NCI-H2081 treated with DMSO at 0.1 percent for 48 hours (cell line): ENCODE data around the gene MEX3D.
A peak's percentile ranks its signal among the peaks of the same experiment; 100 is the strongest.

Experiments used
- DNase-seq: peaks from one replicate; lab custom pipeline; 2025; lab: John Stamatoyannopoulos, UW

Gene MEX3D

DNA sequence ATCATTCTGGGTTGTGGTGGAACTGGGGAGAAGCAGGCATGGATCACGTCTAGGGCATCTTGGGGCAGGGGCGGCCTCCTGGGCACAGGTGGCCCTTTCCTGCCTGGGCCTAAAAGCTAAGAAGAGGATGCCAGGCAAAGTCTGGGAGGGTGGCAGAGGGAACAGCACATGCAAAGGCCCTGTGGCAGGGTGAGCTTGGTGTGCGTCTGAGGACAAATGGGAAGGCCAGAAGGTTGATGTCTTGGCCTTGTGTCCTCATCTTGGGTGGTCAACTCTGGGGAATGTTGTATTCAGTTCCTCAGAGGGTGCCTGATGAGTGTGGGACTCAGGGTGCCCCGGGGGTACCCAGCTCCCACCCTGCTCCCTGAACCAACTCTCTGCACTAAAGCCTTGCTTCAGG is 49.7 kb downstream of the MEX3D start:
- DNase-seq: no peak

DNA sequence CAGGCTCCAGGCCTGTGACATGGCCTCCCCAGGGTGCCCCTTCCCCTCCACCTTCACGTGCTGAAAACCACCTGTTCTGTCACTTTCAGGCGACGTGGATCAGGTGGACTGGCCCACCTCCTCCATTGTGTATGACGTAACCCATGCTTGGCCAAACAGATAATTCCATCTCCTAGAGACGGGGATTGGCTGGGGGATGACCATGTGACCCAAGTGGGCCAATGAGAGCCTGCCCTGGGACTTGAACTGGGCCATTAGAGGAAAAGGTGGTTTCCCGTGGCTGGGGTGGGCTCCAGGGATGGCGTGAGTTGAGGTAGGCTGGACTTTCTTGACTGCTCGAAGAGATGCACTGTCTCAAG is 51.8 kb downstream of the MEX3D start:
- DNase-seq: no peak

DNA sequence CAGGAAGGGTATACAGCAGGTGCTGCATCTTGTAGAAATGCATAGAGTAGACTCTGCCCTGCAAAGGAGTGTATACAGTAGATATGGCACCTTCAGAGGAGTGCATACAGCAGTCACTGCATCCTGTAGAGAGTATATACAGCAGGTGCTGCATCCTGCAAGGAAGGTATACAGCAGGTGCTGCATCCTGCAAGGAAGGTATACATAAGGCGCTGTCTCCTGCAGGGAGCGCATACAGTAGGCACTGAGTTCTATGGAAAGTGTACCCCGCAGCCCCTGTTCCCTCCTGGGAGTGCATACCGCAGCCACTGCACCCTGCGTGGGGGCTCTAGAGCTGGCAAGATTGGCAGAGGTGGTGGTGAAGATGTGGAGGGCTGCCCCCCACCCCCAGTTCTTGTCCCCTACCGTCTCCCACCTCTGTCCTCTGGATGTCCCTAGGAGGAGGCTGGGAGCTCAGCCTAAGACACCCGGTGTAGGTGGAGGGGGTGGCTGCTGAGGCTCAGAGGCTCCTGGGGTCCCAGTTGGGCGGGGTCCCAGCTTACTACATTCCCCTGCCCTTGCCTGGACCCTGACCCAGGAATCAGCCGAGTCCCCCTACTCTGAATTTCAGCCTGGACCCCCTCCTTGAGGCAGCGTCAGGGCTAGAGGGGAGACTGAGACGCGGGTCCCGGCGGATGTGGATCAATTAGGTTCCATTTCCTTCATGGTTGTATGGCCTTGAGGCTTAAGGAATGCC is 53.0 kb downstream of the MEX3D start:
- DNase-seq: no peak

DNA sequence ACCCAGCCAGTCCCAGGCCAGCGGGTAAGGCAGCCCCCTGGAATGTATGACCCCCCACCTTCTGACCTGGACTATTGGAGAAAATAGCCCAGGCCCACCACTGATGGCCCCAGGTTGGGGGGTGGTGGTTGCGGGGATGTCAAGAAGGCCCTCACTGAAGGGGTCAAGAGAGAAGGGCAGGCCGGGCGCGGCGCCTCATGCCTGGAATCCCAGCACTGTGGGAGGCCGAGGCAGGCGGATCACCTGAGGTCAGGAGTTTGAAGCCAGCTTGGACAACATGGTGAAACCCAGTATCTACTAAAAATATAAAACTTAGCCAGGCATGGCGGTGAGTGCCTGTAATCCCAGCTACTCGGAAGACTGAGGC is 53.8 kb downstream of the MEX3D start:
- DNase-seq: no peak

DNA sequence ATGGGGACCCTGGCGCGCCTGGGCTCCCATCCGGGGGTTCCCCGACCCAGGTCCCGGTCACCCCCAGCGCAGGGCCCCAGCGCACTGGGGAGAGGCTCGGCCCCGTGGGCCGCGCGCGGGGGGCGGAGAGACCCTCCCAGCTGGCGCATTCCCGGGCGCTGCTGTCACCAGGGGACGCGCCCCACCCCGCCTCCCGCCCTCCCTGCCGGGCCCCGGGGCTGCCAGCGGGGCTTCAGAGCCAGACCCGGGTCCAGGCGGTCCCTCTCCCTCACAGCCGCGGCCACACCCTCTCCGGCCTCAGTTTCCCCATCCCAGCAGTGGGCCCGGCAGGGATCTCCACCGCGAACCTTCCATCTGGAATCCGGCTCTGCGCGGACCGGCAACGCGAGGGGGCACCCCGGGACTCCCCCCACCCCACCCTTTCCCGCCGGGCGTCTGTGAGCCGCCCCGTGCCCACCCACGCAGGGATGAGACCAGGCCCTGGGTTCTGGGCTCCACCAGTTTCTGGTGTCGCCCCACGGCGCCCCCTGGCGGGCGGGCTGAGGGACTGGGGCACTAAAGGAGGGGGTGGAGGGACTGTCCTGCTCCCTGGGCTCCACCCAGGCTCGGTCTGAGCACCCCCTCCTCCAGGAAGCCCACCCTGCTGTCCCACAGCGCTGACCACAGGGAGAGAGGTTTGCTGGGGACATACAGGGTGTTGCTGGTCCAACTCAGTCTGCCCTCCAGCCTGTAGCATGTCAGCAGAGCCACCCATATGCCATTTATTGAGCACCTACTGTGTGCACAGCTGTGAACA is 54.4 kb downstream of the MEX3D start:
- DNase-seq: no peak

DNA sequence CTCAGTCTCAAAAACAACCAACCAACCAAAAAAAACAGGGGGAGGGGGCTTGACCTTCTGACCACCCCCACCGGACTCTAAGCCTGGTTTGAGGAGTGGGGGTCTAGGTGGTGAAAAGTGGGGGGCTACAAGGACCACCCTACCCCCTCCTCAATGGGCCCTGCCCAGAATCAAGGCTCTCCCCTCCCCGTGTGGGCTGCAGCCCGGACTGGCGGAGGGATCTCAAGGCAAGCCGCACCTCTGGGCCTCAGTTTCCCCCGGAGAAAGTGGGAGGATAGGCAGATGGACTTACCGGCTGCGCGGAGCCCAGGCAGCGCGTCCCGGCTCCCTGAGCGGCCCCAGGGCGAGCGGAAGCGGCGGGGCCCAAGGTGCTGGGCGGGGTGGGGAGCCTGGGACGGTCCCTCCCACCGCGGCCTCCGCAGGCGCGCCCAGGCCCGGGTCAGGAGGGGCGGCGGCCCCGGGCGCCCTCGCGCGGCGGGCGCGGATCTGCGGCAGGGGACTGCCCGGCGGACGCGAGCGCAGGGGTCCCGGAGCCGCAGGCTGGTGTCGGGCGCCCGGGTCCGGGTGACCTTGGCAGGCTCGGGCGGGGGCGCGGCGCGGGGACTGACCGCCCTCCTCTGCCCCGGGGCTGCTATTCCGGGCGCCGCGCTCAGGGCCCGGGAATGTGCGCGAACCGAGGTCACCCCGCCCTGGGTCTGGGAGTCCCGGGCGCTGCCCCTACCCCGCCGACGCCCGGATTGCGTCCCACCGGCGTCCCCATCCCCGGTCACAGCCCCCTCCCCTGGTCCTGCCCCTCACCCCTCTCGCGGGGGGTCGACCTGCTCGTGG is 55.2 kb downstream of the MEX3D start, which contains the start of gene ADAMTSL5:
Gene ADAMTSL5, minus strand, starts transcription at position 349 of the 828 bp plus-strand sequence. CDS start 2,076 bp downstream, outside the sequence.
- DNase-seq: no peak

DNA sequence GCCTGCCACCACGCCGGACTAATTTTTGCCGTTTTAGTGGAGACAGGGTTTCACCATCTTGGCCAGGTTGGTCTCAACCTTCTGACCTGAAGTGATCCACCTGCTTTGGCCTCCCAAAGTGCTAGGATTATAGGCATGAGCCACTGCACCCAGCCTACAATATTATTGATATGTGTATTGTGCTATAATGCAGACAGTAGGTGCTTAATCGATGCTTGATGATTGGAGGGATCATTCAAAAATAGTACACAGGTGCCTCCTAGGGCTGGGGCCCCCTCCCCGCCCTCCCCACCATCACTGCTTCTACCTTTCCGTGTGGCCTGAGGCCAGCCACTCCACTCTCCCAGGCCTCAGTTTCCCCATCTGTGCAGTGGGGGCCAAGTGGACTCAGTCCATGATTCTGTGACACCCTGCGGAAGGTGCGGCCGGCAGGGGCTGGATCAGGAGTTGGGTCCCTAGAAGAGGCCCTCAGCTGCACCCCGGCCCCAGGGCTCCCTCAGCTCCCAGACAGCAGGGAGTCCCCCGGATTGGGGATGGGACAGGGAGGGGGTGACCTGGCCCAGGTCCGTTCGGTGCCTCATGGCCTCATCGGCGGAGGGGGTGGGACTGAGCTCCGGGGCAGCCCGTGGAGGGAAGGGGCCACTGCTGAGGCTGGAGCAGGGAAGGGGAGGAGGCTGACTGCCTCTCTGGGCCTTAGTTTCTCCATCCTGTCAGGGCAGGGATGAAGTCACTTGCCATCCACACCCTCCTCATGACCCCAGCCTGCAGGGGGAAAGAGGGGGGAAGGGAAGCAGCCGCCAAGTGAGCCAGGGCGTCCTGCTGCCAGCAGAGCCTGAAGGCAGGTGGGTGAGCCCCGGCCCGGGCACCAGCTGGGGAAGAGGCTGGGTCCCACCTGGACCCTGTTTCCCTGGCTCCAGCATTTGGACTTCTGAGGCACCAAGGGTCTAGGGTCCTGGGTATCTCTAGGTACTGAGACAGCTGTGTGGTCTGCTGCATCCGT is 56.5 kb downstream of the MEX3D start:
- DNase-seq: no peak

DNA sequence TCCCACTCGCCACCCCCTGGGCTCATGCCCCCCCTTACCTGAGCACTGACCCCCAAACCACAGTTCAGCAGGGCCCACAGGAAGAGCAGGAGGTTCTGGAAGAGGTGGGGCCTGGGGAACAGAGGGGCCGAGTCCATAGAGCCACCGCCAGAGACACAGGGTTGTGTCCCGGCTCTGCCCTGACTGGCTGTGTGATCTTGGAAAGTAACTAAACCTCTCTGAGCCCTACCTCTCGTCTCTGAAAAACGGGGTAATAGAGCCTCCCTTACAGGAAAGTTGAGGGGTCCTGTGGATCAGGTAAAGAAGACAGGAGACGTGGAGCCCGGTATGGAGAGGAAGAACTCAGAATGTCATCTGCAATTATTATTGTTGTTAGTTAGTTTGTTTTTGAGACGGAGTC is 57.3 kb downstream of the MEX3D start:
- no peak for DNase-seq

DNA sequence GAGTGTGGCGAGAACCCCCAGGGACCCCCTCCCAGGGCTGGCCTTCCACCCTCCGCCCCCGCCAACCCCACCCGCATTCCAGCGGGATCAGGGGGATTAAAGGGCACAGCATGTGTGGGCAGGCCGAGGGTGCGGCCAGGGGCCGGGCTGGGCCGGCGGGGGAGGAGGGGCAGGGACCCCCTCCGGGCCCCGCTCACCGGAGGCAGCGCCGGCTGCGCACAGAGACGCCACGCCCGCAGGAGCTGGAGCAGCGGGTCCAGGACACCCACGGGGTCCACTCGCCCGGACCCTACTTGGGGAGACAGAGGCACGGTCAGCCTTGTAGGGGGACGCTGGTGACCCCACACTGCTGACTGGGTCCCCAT is 57.7 kb downstream of the MEX3D start:
- DNase-seq: no peak

DNA sequence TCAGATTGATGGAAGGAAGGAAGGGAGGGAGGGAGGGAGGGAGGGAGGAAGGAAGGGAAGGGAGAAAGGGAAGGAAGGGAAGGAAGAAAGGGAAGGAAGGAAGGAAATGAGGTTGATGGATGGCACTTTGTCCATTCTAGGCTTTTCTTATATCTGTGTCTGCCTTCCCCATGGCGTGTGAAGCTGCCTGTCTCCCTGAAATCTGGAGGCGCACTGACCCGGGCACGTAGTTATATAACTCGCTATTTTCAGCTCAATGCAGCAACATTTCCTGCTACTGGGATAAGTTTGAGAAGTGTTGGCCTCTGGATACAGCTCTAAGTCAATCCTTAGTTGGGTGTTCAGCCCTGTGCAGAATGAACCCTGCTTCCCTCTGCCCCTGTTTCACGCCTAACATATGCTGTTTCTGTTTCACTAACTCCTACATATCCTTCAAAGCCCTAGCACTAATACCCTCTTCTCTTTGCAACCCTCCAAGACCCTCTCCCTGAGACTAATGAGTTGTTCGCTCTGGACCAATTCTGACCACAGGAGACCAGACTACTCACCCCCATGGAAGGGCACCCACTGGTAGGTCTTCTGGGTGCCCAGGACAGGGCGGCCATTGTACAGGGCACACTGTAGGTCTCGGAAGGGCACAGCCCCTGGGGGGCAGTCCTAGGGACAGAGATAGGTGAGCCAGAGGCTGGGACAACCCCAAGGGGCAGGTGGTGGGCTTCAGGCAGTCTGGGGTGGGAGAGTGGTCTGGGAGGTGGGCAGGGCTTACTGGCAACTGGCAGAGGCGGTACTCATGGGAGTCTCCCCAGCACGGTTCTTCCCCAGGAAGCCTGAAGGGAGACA is 58.3 kb downstream of the MEX3D start:
- no peak for DNase-seq

DNA sequence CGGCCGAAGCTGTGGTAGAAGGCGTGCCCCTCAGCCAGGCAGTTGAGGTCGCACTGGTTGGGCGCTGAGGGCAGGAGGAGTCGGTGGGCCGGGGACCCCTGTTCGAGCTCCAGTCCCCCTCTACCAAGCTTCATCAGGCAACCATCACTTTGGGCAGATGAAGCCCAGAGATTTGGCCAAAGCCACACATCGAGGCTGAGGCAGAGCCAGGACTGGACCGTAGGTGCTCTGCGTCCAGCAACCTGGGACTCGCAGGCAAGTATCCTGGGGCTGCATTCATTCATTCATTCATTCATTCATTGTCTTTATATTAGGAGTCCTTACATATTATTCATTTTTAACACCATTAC is 59.6 kb downstream of the MEX3D start:
- no peak for DNase-seq

DNA sequence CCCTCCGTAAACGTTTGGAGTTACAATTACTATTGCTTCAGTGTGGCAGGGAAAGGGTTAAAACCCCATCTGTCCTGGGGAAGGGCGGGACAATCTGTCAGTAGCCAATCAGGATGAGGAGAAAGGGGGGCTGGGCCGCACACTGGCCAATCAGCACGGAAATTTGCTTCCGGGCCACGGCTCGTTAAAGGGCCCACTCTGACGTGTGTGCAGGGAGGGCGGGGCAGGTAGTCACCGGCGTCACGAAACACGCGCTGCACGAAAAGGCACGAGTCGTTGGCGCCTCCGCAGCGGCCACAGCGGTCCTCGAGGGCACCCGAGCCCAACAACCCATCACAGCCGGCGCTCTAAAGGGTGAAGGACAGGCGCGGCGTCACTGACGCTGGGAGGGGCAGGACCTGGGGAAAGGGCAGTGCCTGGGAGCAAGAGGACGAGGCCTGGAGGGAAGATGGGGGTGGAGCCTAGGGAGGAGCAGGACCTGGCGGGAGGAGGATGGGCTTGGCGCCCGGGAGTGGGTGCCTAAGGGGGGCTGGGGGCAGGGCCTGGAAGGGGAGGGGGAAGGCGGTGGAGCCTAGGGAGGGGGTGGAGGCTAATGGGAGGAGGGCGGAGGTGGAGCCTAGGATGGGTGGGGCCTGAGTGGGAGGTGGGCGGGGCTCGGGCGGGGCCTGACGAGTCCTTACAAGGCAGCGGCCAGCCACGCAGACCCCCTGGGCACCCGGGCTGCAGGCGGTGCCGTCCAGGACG is 60.2 kb downstream of the MEX3D start:
- DNase-seq: peak; percentile 55

DNA sequence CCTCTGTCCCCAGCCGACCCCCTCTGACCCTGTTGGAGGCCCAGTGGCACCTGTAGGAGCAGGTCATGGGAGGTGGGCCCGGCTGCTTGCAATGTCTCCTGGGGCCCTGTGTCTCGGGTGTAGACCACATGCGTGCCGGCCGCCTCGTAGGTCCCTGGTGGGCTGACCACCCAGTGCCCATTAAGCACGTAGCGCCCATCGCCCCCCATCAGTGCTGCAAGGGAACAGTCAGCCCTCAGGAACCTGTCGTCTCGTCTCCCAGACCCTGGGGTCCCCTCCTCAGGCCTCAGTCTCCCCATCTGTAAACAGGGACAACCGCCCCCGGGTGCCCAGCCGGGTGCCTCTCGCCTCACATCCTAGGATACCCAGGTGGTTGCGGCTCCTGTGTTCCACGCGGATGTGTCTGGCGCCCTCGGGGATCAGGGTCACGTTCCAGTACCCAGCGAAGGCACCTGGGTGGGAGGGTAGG is 60.9 kb downstream of the MEX3D start:
- no peak for DNase-seq

DNA sequence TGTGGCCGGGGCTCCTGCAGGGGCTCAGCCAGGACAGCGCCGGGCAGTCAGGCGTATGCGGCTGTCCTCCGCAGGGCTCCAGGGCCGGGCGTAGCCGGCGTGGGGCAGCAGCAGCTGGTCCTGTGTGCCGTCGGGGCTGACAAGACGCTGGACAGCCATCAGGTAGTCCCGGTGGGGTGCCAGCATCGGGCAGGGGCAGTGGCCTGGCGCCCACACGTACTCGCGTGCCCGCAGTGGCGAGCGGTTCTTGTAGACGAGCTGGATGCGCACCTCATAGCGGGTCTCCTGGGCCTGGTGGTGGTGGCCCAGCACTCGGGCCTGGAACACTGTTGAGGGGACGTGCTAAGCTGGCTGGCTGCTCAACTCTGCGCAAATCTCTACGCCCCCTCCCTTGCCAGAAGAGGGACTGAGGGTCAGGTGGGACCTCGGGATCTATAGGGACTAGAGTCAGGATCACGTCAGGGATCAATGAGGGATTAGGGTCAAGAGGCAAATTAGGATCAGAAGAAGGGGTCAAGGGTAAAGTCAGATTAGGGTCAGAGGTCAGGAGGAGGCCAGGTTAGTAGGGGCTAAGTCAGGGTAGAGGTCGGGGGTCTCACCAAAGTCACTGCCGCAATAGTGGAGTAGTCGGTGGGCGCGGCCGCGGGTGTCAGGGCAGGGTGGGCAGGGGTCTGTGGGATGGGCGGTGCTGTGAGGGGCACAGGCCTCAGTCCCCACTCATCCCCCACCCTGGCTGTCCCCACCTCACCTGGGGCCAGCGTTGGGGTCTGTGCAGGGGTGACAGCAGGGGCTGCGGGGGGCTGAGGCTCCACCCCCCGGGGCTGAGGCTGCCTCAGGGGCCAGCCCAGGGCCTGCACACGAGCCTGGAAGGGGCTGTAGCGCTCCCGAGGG is 61.9 kb downstream of the MEX3D start:
- no peak for DNase-seq

DNA sequence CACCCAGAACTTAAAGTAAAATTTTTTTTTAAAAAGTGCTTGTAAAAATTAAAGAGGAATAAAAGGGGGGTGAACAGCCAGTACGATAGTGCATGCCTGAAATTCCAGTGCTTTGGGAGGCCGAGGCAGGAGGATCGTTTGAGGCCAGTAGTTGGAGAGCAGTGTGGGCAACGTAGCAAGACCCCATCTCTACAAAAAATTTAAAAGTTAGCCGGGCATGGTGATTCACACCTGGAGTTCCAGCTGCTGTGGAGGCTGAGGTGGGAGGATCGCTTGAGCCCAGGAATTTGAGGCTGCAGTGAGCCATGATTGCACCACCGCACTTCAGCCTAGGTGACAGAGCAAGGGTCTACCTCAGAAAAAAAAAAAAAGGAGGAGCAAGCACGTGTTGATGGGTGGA is 63.1 kb downstream of the MEX3D start:
- no peak for DNase-seq
